HepG2 (cell line): Measurements from ENCODE around the gene SUCLG1. TPM values are rescaled to one million over a fixed set of nuclear protein-coding genes. Genes with fewer than 3 reads are reported as not detected.
A peak's percentile ranks its signal among the peaks of the same experiment; 100 is the strongest.

Experiments
- ARNTL ChIP-seq: sonication (generic); formaldehyde crosslinking; IDR thresholded peaks from 2 replicates; pipeline ENCODE4 v1.4.0; 2020; ENCODE audit warnings: mild to moderate bottlenecking, missing genetic modification reagents
- FOXK1 ChIP-seq: sonication (generic); formaldehyde crosslinking; IDR thresholded peaks from 2 replicates; pipeline ENCODE4 v1.4.0; 2020; ENCODE audit warnings: low read depth, missing genetic modification reagents, borderline replicate concordance
- HNF4G ChIP-seq, 2 experiments: sonication (generic) in 1 of 2; formaldehyde crosslinking in 1 of 2; IDR thresholded peaks; 2 replicates each; pipeline versions ENCODE4 v1.4.0 to v1.6.1; 2011 to 2020; ENCODE audit warnings: borderline replicate concordance in 2 of 2, low read depth in 2 of 2, mild to moderate bottlenecking in 2 of 2, low read length in 1 of 2, missing genetic modification reagents in 1 of 2, moderate library complexity in 1 of 2
- NFIB ChIP-seq: sonication (generic); formaldehyde crosslinking; IDR thresholded peaks from 2 replicates; pipeline ENCODE4 v1.9.0; 2021; ENCODE audit warnings: missing genetic modification reagents, mild to moderate bottlenecking, borderline replicate concordance
- SSRP1 ChIP-seq: IDR thresholded peaks from 2 replicates; pipeline ENCODE4 v1.6.1; 2016; ENCODE audit warnings: control low read depth
- ZNF180 ChIP-seq: sonication (generic); formaldehyde crosslinking; IDR thresholded peaks from 2 replicates; pipeline ENCODE4 v1.4.0; 2020; ENCODE audit warnings: low read depth, missing genetic modification reagents, borderline replicate concordance
- ZNF891 ChIP-seq: sonication (generic); formaldehyde crosslinking; IDR thresholded peaks from 2 replicates; pipeline ENCODE4 v1.5.0; 2020; ENCODE audit warnings: mild to moderate bottlenecking, missing genetic modification reagents
- ZSCAN20 ChIP-seq: sonication (generic); formaldehyde crosslinking; IDR thresholded peaks from 2 replicates; pipeline ENCODE4 v1.4.0; 2020; ENCODE audit warnings: missing genetic modification reagents, mild to moderate bottlenecking, borderline replicate concordance
- ZSCAN29 ChIP-seq: sonication (generic); formaldehyde crosslinking; conservative IDR thresholded peaks from 2 replicates; pipeline ENCODE4 v1.4.0; 2020; ENCODE audit warnings: mild to moderate bottlenecking, missing genetic modification reagents
- polyA plus RNA-seq, 8 experiments: library from polyadenylated mRNA; depleted of rRNA in 3 of 8; stranded (reverse) in 7 of 8; unstranded in 1 of 8; fragments of >200 nt; fragmentation: Illumina TruSeq in 4 of 8; extraction: Trizol in 4 of 8; gene quantifications; 2 replicates each; pipeline versions ENCODE4 v1.2.1 to v1.2.3, GENCODE V29; 2011 to 2016; ENCODE audit warnings: low read depth in 4 of 8, missing spikeins in 1 of 8, mixed read lengths in 1 of 8; ENCODE audit not compliant: insufficient read depth in 1 of 8
- total RNA-seq, 5 experiments: library from RNA; depleted of rRNA; stranded (reverse); fragments of >200 nt; fragmentation: Illumina TruSeq; extraction: Trizol; gene quantifications; 2 replicates each; pipeline ENCODE4 v1.2.3, GENCODE V29; 2016; ENCODE audit warnings: low read depth in 1 of 5
- TF ChIP-seq, protein P1 (sequence below): sonication (generic); IDR thresholded peaks from 2 replicates; pipeline ENCODE4 v1.6.1; 2016; ENCODE audit warnings: low read depth, borderline replicate concordance
- TF ChIP-seq, protein P2 (sequence below): sonication (generic); formaldehyde crosslinking; IDR thresholded peaks from 2 replicates; pipeline ENCODE4 v1.5.1; 2020; ENCODE audit warnings: mild to moderate bottlenecking, missing genetic modification reagents, moderate library complexity
- TF ChIP-seq, protein P3 (sequence below): sonication (generic); formaldehyde crosslinking; IDR thresholded peaks from 2 replicates; pipeline ENCODE4 v1.8.1; 2023; ENCODE audit warnings: mild to moderate bottlenecking, moderate library complexity, missing genetic modification reagents
- TF ChIP-seq, protein P4 (sequence below): sonication (generic); formaldehyde crosslinking; IDR thresholded peaks from 2 replicates; pipeline ENCODE4 v1.4.0; 2020; ENCODE audit warnings: missing genetic modification reagents; ENCODE audit errors: not compliant biosample characterization
- TF ChIP-seq, protein P5 (sequence below): sonication (generic); formaldehyde crosslinking; IDR thresholded peaks from 2 replicates; pipeline ENCODE4 v1.8.1; 2023; ENCODE audit warnings: missing genetic modification reagents, mild to moderate bottlenecking, borderline replicate concordance
- TF ChIP-seq, protein P6 (sequence below): sonication (generic); formaldehyde crosslinking; IDR thresholded peaks from 2 replicates; pipeline ENCODE4 v1.5.1; 2020; ENCODE audit warnings: mild to moderate bottlenecking, missing genetic modification reagents, moderate library complexity

The SUCLG1 gene
- total and polyA plus RNA-seq, 2 of the 13 experiments (the other 11 are each of a cell fraction or from before 2014, with no cell fraction given), result 58.7 to 121 TPM

DNA sequence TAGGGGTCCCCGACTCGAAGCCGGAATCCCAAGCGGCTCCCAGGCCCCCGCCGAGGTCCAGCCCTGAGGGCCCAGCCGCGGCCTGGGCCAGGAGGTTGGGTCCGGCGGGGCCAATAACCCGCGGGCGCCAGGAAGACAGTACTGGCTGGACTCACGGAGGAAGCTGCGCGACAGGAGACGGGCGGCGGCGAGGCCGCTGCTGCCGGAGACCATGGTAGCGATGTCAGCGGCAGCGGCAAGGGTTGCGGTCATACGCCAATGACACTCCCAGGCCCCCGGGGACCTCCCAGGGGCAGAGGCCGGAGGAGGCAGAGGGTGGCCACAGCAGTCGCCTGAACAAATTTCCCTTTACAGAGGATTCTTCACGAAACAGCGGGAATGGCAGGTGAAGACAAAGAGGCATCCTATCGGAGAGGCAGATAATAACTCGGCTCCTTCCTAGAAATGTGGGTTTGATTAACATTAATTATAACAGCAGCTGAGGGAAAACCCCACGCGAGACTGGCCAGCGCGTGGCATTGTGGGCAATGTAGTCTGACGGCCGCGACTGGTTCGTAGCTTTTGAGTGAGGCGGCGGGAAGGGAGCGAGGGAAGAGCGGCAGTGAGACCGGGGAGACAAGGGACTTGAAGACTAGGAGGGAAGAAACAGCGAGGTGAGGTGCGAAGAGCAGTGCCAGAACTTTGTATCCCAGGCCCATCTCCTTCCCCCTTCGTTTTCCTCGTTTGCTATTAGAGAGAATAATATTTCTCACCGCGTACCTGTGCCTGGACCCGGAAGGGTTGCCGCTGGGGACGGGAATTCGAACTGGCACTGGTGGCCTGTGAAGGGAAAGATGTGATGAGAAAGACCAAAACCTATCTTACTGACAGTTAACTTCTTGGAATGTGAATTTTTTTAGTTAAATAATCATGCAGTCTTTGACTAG, at the start of gene SUCLG1 (continued):
- TF ChIP-seq HNF4G (IDR thresholded peaks at IDR 0.05; ENCODE audit: borderline replicate concordance, low read depth, low read length) (peak; percentile 6; the same call in 1 of the 2 replicates), HNF4G (CRISPR knock-in tag; IDR thresholded peaks at IDR 0.05; ENCODE audit: borderline replicate concordance, low read depth) (no peak), ARNTL (CRISPR knock-in tag) (peak; percentile 19; the same call in 1 of the 2 replicates), SSRP1 (peak; percentile 80; the same call in 1 of the 2 replicates), ZSCAN29 (CRISPR knock-in tag) (peak; percentile 55; the same call in 1 of the 2 replicates), ZNF891 (CRISPR knock-in tag) (no peak), FOXK1 (CRISPR knock-in tag) (peak; percentile 57; the same call in 1 of the 2 replicates), NFIB (CRISPR knock-in tag) (no peak), ZNF180 (CRISPR knock-in tag) (no peak), ZSCAN20 (no peak; the same call in 1 of the 2 replicates)
- TF ChIP-seq, protein P1, sequence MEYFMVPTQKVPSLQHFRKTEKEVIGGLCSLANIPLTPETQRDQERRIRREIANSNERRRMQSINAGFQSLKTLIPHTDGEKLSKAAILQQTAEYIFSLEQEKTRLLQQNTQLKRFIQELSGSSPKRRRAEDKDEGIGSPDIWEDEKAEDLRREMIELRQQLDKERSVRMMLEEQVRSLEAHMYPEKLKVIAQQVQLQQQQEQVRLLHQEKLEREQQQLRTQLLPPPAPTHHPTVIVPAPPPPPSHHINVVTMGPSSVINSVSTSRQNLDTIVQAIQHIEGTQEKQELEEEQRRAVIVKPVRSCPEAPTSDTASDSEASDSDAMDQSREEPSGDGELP, result peak; percentile 71
- TF ChIP-seq, protein P2, sequence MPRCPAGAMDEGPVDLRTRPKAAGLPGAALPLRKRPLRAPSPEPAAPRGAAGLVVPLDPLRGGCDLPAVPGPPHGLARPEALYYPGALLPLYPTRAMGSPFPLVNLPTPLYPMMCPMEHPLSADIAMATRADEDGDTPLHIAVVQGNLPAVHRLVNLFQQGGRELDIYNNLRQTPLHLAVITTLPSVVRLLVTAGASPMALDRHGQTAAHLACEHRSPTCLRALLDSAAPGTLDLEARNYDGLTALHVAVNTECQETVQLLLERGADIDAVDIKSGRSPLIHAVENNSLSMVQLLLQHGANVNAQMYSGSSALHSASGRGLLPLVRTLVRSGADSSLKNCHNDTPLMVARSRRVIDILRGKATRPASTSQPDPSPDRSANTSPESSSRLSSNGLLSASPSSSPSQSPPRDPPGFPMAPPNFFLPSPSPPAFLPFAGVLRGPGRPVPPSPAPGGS, result peak; percentile 95
- TF ChIP-seq, protein P3, sequence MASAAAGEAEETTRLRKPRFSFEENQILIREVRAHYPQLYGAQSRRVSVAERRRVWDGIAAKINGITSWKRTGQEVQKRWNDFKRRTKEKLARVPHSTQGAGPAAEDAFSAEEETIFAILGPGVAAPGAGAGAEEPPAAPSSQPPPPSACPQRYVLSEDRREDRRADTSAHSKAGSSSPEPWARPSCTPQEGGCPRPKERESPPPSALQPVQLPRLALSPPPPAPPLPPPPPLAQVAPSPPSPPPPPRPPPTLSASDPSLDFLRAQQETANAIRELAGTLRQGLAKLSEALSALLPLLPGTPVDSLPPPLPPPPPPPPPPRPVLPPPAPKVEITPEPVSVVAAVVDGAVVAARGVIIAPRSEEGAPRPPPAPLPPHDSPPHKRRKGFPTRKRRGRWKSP, result peak; percentile 42; the same call in 1 of the 2 replicates
- TF ChIP-seq, protein P4, sequence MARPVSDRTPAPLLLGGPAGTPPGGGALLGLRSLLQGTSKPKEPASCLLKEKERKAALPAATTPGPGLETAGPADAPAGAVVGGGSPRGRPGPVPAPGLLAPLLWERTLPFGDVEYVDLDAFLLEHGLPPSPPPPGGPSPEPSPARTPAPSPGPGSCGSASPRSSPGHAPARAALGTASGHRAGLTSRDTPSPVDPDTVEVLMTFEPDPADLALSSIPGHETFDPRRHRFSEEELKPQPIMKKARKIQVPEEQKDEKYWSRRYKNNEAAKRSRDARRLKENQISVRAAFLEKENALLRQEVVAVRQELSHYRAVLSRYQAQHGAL (CRISPR knock-in tag), result no peak
- TF ChIP-seq, protein P5, sequence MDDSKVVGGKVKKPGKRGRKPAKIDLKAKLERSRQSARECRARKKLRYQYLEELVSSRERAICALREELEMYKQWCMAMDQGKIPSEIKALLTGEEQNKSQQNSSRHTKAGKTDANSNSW (CRISPR knock-in tag), result peak; percentile 7; the same call in 1 of the 2 replicates
- TF ChIP-seq, protein P6, sequence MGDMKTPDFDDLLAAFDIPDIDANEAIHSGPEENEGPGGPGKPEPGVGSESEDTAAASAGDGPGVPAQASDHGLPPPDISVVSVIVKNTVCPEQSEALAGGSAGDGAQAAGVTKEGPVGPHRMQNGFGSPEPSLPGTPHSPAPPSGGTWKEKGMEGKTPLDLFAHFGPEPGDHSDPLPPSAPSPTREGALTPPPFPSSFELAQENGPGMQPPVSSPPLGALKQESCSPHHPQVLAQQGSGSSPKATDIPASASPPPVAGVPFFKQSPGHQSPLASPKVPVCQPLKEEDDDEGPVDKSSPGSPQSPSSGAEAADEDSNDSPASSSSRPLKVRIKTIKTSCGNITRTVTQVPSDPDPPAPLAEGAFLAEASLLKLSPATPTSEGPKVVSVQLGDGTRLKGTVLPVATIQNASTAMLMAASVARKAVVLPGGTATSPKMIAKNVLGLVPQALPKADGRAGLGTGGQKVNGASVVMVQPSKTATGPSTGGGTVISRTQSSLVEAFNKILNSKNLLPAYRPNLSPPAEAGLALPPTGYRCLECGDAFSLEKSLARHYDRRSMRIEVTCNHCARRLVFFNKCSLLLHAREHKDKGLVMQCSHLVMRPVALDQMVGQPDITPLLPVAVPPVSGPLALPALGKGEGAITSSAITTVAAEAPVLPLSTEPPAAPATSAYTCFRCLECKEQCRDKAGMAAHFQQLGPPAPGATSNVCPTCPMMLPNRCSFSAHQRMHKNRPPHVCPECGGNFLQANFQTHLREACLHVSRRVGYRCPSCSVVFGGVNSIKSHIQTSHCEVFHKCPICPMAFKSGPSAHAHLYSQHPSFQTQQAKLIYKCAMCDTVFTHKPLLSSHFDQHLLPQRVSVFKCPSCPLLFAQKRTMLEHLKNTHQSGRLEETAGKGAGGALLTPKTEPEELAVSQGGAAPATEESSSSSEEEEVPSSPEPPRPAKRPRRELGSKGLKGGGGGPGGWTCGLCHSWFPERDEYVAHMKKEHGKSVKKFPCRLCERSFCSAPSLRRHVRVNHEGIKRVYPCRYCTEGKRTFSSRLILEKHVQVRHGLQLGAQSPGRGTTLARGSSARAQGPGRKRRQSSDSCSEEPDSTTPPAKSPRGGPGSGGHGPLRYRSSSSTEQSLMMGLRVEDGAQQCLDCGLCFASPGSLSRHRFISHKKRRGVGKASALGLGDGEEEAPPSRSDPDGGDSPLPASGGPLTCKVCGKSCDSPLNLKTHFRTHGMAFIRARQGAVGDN, result peak; percentile 88
